ENCODE data around the gene MEI4.

GRCh38 chr6:77619114-77619513 is 33.7 kb upstream of the MEI4 start:
- no peak for TF ChIP-seq POLR2A (IDR thresholded peaks at IDR 0.05)
- TF ChIP-seq, protein P1, sequence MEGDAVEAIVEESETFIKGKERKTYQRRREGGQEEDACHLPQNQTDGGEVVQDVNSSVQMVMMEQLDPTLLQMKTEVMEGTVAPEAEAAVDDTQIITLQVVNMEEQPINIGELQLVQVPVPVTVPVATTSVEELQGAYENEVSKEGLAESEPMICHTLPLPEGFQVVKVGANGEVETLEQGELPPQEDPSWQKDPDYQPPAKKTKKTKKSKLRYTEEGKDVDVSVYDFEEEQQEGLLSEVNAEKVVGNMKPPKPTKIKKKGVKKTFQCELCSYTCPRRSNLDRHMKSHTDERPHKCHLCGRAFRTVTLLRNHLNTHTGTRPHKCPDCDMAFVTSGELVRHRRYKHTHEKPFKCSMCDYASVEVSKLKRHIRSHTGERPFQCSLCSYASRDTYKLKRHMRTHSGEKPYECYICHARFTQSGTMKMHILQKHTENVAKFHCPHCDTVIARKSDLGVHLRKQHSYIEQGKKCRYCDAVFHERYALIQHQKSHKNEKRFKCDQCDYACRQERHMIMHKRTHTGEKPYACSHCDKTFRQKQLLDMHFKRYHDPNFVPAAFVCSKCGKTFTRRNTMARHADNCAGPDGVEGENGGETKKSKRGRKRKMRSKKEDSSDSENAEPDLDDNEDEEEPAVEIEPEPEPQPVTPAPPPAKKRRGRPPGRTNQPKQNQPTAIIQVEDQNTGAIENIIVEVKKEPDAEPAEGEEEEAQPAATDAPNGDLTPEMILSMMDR (IDR thresholded peaks at IDR 0.05): no peak
